DMS153 treated with DMSO at 0.1 percent for 48 hours (cell line): Measurements from ENCODE around the gene TRAPPC5.

Experiments
- DNase-seq: peaks from one replicate; lab custom pipeline; 2025; ENCODE audit not compliant: unreplicated experiment; lab: John Stamatoyannopoulos, UW

The TRAPPC5 gene

DNA sequence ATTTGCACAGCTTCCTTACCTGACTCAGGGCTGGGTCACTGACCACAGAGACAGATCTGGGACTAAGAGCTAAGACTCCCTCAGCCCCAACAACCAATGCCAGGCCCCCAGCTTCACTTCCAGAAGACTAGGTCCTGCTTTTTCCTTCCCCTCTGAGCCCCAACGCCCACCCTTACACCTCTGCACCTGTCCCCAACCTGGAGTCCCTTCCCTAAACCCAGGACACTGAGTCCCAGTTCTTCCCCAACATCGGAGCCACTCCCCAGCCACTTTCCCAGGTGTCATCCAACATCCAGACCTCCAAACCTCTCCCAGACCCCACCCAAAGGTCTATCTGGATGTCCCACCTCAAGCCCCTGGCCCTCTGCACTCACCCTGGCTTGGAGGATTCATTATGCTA, 18.4 kb downstream of the TRAPPC5 start:
- no peak for DNase-seq

DNA sequence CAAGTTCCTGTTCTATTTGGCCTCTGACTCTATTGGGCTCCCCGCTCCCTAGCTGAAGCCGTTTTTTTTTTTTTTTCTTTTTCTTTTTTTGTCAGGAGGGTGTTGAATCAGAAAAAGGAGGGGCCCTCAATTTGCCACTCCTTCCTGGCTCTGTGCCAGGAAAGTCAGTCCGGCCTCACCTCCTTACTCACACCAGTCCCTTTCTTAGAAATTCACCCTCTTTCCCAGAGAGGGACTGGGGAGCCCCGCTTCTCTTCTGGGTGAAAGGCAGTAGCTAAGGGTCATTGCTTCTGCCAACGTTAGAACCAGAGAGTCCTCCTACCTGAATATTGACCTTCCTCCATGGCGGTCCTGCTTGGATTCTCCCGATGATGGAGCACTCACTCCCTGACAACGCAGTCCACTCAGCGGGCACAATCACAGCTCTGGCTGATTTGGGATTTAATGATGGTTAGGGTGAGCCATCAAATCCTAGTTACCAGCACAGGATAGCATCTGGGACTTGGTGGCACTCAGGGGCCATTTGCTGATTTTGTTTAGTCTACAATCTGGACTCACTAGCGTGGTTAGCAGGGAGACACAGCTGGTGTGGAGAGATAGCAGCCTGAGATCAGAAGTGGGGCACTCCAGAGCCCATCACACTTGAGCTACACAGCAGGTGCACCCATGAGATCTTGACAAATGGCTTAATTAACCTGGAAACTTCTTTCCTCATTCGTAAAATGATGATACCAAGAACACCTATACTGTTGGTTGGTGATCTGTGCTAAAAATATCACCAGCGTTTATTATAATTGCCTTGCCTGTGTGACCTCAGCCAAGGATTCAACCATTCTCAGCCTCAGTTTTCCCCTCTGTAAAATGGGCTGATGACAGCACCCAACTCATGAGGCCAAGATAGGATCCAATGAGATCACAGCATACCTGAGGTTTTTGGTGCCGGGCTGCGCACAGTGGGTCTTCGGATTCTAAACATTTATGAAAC, 19.1 kb downstream of the TRAPPC5 start:
- no peak for DNase-seq

DNA sequence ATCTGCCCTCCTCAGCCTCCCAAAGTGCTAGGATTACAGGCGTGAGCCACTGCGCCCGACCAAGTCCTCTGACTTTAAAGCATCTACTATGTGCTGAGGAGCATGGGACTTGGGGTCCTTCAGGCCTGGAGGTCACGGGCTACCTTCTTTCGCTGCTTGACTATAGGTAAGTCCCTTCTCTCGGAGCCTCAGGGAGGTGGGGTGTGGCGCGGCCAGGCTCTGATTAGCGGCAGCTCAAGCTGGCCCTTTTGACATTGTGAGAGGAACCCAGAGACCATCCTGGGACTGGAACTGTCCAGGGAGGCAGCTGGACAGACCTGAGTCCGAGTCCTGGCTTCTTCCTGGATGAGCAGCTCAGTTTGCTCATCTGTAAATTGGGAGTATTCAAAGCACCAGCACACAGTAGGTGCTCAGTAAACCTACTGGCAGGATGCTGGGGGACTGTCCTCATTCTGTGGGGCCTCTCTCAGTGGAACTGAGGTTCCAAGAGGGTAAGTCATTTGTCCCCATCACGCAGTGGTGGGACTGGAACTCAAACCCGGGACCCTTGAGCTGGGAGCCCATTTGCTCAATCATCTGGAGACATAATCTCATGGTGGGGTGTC, 20.5 kb downstream of the TRAPPC5 start:
- DNase-seq = no peak

DNA sequence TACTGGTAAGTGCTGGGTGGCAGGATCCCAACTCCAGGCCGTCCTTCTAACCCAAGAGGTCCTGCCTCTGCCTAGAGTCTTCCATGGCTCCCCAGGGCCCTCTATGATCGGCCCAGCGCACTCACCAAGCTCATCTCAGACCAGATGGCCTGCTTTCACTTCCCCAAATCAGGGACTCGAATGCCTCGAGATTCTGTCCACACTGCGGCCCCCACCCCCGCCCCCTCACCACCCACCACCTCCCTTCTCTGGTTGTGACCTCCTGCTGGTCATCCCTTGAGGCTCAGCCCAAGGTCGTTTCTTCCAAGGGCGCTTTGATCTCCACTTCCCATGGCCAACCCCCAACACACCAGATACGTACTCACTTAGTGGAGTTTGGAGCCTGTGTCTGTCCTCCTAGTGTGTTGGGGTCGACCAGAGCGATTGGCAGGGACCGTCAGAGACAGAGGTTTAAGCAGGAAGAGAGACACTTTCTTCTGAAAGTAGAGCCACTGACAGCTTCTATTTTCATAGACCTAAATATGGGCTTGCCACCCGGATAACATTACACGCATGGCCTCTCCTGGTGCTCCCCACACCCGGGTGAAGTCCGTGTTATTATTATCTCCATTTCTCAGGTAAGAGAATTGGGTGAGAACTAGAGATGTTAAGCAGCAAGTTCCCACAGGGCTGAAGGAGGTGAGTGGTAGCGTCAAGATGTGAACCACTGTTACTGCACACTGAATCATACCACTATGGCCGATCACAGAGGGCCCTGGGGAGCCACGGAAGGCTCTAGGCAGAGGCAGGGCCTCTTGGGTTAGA, 21.2 kb downstream of the TRAPPC5 start, which contains the start of gene FCER2:
TSS of gene FCER2 (minus strand) at position 478 of the 804 bp plus-strand sequence. CDS start 2,371 bp downstream, outside the sequence.
- DNase-seq = no peak

DNA sequence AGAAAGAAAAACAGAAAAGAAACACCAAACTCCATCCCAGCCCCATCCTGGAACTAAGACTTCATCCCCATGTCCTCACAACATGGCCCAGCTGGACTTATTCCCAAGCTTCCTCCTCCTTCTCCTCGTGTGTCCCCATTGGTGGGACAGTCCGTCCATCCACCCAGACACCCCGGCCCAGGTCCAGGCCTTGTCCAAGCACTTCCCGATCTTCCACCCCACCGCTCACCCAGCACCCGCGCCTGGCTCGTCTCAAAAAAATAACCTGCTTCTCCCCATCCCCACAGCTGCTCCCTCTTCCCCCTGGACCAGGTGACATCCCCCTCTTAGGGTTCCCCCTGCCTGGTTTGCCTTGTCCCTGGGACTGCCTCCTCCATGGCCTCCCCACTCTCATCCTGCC, 22.7 kb downstream of the TRAPPC5 start:
- no peak for DNase-seq

DNA sequence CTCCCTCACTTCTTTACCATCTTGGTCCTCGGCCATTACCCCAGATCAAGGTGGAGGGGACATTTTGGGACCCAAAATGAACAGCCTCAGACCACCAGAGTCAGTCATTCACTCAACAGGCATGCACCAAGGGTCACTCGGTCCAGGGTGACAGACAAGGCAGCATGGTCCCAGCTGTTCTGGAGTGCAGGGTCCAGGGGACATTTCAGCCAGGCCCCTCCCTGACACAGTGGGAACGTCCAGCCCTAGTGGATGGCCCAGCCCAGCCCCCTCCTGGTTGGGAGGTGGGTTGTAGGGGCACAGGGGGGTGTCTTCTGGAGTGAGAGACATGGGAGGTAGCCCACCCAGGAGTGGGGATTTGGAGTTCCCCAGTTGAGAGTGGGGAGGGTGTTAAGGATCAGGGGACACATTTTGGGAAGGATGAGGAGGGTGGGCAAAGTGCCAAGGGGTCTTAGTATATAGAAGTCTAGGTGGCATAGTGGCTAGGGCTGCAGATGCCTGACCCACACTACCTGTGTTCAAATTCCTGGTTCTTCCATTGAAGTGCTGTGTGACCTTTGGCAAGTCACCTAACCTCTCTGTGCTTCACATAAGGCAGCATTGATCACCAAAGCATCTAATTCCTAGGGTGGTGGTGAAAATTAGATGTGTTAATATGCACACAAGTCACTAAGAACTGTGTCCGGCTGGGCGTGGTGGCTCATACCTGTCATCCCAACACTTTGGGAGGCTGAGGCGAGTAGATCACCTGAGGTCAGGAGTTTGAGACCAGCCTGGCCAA, 23.8 kb downstream of the TRAPPC5 start:
- DNase-seq = no peak

DNA sequence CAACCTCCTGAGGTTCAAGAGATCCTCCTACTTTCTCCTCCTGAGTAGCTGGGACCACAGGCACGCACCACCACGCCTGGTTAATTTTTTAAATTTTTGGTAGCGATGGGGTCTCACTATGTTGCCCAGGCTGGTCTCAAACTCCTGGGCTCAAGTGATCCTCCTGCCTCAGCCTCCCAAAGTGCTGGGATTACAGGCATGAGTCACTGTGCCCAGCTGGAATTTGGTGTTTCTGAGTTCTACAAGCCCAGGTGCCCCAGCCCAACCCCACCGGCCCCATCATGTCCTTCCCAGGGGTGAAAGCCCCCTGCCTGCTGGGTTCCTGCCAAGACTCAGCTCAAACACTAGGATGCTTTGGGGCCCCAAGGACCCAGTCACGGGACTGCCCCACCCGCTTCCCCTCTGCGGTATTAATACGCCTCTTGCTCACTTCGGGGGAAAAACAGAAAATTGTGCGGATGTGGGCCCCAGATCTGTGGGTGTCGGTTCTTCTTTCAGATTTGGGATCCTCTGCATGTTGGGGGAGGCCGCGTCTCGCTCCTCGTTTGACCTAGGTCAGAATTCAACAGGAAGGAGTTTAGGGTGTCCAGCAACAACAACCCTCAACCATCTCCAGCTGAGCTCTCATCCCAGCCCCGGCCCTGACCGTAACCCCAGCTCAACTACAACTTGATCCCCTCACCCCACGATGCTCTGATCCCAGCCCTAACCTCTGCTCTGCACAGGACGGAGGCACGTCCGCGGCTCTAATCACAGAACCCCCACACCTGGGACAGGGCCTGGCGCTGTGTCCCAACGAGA, 25.0 kb downstream of the TRAPPC5 start:
- DNase-seq = no peak

DNA sequence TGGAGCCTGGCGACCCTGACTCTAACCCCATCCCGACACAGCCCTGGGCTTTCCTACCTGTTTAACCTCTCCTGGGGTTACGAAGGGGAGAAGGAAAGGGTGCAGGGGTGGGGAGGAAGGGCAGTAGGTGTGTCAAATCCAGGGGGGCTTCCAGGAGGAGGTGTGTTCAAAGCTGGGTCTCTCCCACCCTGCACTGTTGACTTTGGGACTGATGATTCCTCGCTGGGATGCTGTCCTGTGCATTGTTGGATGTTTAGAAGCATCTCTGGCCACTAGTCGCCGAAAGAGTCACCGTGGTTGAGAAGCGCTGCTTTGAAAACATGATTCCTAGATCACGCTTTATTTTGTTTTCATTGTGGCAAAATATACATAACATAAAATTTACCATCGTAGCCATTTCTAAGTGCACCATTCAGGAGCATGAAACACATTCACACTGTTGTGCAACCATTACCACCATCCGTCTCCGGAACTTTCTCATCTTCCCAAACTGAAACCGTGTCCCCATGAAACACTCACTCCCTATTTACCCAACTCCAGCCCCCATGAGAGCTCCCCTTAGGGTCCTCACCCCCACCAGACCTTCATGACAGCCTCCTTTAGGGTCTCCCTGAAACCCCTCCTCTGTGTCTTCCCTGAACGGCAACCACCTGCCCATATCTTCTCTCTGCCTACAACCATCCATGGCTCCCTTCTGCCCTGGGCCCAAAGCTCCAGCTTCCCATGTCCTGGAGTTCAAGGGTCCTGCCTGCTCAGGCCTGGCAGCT, 25.7 kb downstream of the TRAPPC5 start:
- no peak for DNase-seq

DNA sequence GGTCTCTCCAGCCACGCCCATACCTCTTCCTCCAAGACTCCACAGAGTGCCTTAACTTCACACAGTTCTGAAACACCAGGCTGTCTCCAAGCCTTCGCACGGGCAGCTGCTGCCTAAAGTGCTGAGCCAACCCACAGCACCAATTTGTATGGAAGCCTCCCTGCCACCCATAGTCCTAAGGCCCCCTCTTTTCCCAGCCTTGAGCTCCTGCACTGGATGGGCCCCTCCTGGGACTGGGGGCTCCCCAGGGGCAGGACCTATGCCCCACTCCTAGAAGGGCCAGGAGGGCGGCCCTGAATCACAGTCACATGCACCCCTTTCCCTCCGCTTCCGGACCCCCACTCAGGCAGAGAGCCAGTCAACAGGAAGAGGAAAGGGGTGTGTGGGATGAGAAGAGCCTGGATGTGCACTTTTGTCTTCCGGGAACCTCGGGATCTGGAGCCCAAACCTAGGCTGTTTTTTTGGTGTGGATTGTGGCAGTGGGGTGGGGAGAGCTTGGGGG, 26.4 kb downstream of the TRAPPC5 start:
- no peak for DNase-seq

DNA sequence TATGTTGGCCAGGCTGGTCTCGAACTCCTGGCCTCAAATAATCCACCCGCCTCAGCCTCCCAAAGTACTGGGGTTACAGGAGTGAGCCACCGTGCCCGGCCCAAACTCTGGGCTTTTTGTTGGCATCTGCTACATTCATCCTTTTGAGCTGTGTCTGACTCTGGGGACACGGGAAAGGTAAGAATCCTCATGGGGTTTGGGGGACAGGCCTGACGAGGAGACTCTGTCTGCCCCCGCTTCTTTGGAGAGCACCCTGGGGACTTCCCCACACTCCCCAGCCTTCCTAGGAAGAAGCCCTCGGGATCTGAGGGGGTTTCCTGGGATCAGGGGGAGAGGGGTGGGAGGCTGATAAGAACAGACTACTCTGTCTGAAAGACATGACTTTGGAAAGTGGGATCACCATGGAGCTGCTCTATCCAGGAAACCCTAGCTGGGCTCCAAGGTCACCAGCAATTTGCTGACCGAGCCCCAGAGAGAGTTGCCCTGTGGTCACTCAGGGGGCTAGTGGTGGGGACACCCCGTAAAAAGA, 29.4 kb downstream of the TRAPPC5 start:
- DNase-seq = no peak

DNA sequence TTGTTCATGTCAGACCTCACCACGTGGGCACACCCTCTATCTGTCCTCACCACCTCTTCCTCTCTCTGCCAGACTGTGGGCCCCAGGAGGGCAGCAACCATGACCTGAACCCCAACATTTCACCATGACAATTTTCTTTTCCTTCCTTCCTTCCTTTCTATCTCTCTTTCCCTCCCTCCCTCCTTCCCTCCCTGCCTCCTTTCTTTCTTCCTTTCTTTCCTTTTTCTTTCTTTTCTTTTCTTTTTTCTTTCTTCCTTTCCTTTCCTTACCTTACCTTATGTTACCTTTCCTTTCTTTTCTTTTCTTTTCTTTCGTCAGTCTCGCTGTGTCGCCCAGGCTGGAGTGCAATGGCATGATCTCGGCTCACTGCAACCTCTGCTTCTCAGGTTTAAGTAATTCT, 30.0 kb downstream of the TRAPPC5 start:
- no peak for DNase-seq

DNA sequence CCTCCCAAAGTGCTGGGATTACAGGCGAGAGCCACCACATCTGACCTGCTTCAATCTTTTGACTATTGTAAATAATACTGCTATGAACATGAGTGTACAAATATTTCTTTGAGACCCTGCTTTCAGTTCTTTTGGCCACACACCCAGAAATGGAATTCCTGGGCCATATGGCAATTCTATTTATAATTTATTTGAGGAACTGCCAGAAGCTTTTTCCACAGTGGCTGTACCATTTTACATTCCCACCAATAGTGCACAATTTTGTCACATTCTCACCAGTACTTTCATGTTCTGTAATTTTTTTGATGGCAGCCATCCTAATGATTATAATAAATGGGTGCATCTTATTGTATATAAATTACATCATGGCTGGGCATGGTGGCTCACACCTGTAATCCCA, 35.0 kb downstream of the TRAPPC5 start:
- no peak for DNase-seq

DNA sequence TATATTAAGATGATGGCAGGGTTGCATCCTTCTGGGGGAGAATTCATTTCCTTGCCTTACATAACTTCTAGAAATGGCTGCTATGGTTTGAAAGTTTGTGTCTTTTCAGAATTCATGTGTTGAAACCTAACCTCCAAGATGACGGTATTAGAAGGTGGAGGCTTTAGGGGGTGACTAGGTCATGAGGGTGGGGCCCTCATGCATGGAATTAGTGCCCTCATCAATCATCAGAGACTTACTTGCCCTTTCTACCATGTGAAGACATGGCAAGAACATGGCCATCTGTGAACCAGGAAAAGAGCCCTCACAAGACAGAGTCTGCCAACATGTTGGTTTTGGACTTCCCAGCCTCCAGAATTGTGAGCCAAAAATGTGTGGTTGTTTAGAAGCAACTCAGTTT, 36.1 kb downstream of the TRAPPC5 start:
- no peak for DNase-seq

DNA sequence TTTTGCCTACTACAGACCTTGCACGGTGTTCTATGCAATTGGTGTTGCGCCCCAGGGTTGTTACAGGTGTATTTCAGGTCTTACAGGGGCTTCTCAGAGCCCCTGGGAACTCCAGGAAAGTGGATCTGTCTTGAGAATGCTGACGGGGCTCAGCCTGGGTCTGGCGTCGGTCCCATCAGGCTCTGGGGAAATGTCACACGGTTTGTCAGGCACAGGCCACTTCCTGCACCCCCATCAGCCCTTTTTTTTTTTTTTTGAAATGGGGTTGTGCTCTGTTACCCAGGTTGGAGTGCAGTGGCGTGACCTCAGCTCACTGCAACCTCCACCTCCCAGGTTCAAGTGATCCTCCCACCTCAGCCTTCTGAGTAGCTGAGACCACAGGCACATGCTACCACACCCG, 38.0 kb downstream of the TRAPPC5 start:
- no peak for DNase-seq

DNA sequence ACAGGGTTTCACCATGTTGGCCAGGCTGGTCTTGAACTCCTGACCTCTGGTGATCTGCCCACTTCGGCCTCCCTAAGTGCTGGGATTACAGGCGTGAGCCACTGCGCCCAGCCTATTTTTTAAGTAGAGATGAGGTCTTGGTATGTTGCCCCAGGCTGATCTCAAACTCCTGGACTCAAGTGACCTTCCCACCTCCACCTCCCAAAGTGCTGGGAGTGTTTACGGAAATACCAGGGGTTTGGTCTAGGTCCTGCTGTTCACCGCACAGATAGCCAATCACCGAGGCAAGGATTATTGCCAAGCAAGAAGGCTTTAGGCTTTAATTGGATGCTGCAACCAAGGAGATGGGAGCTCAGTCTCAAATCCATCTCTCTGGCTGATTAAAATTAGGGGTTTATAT, 39.7 kb downstream of the TRAPPC5 start:
- DNase-seq = no peak

DNA sequence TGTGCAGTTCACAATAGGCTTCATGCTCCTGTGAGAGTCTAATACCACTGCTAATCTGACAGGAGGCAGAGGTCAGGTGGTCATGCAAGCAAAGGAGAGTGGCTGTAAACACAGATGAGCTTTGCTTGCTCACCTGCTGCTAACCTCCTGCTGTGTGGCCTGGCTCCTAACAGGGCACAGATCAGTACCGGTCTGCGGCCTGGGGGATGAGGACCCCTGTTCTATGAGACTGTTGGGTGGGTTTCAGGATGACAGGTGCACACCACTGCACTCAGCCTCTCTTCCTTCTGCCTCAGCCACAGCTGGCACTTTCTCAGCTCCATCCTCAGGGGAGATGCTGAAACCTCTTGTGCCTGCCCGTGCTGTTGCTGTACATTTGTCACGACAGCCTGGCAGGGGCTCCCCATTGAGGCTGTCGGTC, 41.6 kb downstream of the TRAPPC5 start:
- no peak for DNase-seq

DNA sequence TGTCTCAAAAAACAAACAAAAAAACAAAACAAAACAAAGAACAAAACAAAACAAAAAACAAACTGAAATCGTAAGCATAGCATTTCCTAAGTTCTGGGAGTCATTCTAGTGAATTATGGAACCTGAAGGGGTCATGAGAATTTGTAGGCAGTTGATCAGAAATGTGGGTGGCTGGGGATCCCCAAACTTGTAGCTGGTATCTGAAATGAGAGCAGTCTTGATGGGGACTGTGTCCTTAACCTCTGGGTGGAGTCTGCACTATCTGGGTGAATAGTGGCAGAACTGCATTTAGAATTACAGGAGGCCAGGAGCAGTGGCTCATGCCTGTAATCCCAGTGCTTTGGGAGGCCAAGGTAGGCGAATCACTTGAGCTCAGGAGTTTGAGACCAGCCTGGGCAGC, 45.2 kb downstream of the TRAPPC5 start:
- no peak for DNase-seq

DNA sequence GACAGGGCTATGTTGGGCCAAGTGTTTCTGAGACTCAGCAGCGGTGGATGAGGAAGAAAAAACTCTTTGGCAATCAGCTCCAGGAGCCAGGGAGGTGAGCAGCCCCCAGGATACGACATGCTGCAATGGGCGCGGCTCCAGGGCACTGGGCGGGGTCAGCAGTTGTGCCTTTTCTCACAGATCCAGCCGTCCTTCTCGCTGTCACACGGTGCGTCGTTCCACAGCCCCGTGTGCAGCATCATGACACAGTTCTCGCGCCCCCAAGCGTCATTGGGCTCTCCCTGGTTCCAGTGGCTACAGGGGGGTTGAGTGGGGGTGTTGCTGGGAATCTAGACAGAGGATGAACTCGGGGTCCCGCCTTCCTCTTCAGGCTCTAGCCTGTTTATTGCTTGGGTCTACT, 48.6 kb downstream of the TRAPPC5 start:
- DNase-seq = no peak

DNA sequence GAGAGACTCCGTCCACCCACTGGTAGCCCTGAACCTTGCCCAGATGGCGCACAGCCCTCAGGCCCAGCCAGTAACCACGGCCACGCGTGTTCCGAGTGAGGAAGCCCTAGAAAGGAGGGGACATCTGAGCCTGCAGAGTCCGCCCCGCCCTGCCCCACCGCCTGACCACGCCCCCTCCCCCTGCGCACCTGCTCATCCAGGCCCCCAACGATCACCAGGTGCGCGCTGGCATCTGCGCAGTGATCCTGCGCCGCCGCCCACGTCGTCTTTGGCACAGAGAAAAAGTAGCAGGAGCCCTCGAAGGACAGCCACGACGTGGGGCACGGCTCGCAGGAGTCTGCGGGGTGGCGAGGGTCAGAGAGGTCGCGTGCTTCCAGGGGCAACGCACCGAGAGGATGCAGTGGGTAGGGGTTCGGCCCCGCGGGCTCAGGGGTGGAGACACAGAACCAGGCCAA, 49.2 kb downstream of the TRAPPC5 start:
- DNase-seq = no peak
